Stimulated activated CD8-positive, alpha-beta memory T cell treated with anti-CD3 and anti-CD28 coated beads, Interleukin-12 subunit alpha, Interleukin-12 subunit beta, amount 100 ng/mL, for 4 hours (primary cell): ENCODE data around the gene TOM1L1.
"Not testable (repeated sequence)": the region's sequence is repeated elsewhere in the genome, so short reads cannot be mapped to it uniquely, and the experiment has no call there.

Experiments
- DNase-seq: peaks from one replicate; pipeline ENCODE4 v3.0.0-alpha.2; 2020; ENCODE audit warnings: low read depth

Gene TOM1L1, protein sequence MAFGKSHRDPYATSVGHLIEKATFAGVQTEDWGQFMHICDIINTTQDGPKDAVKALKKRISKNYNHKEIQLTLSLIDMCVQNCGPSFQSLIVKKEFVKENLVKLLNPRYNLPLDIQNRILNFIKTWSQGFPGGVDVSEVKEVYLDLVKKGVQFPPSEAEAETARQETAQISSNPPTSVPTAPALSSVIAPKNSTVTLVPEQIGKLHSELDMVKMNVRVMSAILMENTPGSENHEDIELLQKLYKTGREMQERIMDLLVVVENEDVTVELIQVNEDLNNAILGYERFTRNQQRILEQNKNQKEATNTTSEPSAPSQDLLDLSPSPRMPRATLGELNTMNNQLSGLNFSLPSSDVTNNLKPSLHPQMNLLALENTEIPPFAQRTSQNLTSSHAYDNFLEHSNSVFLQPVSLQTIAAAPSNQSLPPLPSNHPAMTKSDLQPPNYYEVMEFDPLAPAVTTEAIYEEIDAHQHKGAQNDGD

DNA sequence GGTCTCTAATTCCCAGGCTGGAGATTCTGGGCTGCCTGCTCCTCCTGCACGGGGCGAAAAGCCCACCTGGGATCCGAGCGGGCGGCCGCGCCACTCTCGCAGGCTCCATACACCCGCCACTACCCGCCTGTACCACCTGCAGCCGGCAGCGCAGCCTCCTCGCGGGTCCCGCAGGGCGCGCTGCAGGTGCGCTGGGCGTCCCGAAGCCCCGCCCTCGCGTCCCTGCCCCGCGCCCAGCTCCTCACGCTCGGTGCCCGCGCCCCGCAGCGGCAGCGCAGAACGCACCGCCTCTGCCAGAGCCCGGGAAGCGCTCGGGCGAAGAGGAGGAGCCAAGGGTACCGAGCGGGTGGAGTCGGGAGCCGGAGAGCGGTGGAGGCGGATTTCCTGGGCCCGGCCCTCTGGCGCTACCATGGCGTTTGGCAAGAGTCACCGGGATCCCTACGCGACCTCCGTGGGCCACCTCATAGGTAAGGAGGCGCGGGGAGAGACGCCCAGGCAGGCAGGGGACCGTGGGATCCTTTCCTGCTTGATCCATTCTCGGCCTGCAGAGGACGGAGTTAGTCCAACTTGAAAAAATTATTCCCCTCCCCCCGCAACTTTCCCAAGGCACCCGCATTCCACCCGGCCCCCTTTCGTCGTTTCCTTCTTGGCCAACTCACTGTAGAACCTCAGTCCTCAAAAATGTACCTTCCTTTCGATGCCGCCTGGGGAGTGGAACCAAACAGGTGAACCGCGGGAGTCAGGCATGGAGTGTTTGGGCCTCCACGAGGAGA is at the start of gene TOM1L1:
TSS of gene TOM1L1 (plus strand) at position 396 of the 773 bp plus-strand sequence. CDS start at position 410, 14 bp downstream.
- DNase-seq: no peak

DNA sequence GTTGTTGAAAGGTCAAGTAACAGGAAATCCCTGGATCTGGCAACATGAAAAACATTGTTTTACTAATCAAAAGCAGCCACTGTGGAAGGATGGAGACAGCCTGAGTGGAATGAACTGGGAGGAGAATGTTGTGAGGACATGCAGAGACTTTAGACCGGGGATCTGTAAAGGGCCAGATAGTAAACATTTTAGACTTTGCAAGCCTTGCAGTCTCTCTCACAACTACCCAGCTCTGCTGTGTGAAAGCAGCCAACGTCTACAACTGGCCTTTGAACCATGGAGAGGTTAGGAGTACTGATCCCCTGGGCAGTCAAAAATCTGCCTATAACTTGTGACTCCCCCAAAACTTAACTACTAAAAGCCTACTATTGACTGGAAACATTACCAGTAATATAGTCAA is 41.5 kb upstream of the TOM1L1 start:
- DNase-seq: no peak

DNA sequence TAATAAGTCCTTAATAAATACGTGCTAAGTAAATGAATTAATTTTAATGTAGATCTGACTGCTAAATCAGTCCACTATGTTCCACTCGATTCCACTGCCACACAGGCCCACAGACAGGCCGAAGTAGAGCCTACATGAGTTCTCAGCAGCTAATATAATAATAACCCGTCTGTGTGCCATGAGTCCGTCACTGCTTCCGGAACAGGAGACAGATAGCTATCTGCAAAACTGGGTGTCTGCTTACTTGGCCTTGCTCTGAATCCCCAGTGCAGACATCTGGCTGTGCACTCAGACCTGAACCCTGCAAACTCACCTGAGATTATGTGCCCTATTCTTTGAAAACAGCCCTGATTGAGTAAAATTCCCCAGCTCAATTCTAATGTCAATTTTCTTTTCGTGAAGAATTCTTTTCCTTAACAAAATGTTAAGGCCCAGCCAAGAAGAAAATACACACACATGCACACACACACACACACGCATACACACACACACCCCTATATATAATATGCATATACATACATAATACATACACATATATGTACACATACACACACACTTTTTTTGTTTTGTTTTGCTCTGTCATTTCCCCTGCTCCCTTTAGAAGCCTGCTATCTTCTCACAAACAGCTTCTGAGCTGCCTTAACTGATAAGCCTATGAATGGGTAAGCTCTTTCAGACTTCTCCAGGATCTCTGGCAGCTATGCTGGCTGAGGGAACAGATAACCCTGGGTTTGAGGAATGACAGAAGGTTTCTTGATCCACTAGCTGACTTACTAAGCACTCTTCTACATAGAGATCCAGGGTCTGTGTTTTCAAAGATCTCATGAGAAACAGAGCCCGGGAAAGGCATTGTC is 39.8 kb upstream of the TOM1L1 start:
- no peak for DNase-seq

DNA sequence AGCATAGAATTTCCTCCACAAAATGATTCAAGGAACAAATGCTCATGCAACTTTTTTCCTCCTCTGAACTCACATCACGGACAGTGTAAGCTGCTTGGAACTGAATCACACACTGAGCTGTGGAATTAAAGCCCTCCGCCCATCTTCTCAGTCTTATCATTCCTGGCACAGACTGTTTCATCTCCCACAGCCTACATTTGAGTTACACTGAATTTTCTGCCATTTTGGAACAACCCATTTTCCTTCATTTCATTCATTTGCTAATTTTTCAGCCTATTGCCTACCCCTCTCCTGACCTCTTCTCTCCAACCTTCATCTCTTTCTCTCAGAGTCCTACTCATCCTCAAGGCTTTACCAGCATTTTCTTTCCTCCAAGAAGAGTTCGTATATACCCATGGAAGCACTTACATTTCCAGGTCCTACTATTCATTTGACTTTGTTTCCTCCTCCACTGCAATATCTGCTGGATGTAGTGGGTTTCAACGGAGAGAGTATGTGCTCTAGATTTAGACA is 39.1 kb upstream of the TOM1L1 start:
- DNase-seq: no peak

DNA sequence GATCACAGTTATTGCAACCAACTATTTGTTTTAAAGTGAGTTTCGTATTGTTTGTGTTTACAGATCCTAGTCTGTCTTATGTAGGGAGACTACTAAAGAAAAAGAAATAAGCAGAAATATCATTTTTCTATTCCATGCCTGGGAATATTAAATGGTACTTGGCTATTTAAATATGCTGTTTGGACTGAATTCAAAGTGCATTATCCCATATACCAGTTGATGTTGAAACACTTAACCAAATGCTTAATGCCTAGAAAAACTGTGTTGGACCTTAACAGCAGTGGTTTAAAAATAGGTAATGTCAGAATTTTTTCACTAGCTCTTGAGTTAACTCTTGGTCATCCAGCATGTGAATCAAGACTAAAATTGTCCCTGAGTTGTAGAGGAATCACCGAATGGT is 37.5 kb upstream of the TOM1L1 start:
- DNase-seq: no peak

DNA sequence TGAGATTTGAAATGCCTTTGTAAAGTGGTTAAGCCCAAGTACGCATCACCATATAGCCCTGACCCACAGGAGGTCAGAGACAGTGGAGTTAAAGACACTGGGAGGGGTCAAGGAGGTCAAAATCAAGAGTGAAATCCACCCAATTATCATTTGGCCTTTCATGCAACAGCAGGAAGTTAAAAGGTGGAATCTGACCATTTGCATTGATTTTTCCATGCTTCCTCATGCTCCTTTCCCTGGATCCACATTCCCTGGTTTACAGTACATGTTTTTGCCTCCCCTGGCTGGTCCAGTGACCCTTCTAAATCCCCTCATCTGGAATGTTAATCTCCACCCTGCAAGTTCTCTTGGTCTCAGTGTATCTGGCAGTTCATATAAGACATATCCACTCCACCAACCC is 36.6 kb upstream of the TOM1L1 start:
- DNase-seq: no peak

DNA sequence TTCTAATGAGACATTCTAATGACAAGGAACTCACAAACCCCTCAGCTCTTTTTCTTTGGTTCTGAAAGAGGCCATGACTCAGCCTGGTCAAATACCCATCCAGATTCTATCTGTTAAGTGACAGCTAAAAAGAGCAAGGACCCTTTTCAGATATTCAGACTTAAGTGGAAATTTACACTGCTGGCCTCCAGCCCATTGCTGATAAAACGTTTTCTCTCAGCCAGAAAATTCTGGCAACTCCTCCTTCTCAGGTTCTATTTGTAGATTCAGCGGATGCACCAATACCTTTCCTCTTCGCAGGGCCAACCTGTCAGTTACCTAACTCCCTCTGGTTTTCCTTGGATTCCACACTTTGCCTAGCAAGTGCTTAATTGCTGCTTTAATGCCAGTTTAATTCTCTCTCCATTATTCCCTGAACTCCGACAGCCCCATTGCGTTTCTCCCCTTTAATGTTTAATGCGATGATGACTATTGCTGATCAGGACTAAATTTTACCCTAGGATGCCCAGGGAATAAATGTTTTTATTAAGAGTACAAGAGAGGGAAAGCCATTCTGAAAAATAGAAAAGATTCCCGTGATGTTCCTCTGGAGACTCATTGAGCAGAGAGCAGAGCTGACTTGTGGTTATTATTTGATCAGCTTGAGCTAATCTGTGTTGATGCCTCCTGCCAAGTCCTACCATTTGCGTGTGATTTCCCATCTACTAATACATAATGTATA is 35.9 kb upstream of the TOM1L1 start:
- DNase-seq: no peak

DNA sequence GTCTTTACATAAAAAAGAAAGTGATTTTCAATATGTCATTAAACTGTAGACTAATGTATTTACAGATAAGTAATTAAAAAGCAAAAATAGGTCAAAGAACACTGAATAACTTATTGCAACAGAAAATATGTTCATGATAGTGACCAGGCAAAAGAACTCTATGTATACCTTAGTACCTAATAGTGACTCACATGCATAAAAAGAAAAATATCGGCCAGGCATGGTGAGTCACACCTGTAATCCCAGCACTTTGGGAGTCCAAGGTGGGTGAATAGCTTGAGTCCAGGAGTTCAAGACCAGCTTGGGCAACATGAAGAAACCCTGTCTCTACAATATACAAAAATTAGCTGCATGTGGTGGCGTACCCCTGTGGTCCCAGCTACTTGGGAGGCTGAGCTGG is 33.0 kb upstream of the TOM1L1 start:
- DNase-seq: no peak

DNA sequence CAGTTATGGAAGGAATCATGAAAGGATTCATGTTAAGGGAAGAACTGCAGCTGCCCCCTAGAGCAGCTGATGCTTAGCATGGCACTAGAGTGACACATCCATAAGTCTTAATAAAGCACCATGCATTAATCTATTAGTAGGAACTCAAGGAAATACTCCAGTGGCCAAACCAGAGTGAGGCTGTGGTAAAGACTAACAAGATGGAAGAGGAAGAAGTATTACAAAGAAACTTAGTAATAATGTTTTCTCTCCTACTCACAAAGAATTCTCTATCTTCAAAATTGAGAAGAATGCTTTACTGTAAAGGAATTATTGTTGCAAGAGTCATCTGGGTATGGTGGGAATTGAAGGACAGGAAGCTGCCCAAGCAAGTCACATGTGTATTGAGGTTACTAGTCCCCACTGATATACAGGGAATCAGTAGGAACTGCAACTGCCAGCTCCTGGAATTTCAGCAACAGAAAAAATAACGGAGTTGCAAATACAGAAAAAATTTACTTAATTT is 29.9 kb upstream of the TOM1L1 start:
- DNase-seq: no peak

DNA sequence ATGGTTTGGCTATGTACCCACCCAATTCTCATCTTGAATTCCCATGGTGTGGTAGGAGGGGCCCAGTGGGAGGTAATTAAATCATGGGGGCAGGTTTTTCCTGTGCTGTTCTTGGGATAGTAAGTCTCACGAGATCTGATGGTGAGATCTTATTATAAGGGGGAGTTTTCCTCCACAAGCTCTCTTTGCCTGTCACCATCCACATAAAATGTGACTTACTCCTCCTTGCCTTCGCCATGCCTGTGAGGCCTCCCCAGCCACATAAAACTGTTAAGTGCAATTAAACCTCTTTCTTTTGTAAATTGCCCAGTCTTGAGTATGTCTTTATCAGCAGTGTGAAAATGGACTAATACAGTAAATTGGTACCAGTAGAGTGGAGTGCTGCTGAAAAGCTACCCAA is 24.7 kb upstream of the TOM1L1 start:
- not testable (repeated sequence) for DNase-seq

DNA sequence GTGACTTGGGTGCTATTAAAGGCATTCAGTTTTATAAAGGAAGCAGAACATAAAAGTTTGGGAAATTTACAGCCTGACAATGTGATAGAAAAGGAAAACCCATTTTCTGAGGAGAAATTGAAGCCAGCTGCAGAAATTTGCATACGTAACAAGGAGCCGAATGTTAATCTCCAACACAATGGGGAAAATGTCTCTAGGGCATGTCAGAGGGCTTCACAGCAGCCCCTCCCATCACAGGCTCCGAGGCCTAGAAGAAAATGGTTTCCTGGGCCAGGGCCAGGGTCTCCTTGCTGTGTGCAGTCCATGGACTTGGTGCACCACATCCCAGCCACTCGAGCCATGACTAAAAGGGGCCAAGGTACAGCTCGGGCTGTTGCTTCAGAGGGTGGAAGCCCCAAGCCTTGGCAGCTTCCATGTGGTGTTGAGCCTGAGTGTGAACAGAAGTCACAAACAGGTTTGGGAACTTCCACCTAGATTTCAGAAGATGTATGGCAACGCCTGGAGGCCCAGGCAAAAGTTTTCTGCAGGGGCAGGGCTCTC is 23.9 kb upstream of the TOM1L1 start:
- DNase-seq: no peak

DNA sequence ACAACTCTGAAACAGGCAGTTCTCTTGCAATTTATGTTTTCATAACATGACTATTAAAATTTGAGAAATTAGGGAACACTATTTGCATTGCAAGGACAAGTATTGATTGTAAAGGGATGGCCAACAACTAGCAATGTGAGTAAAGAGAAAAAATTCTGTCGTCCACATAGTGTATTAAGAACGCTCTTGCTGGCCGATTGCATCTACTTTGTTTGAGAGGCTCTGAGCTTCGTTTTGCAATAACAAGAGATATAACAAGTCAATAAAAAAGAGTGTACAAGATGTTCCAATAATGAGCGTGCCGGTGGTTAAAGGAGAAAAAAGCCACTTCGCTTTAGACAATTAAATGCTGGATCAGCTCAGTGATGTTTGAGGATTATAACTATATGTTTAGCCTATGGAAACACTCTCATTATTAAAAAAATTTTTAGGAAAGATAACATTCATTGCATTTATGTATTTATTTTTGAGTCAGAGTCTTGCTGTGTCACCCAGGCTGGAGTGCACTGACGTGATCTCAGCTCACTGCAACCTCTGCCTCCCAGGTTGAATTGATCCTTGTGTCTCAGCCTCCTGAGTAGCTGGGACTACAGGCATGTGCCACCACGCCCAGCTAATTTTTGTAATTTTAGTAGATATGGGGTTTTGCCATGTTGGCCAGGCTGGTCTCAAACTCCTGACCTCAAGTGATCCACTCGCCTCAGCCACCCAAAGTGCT is 19.2 kb upstream of the TOM1L1 start:
- no peak for DNase-seq

DNA sequence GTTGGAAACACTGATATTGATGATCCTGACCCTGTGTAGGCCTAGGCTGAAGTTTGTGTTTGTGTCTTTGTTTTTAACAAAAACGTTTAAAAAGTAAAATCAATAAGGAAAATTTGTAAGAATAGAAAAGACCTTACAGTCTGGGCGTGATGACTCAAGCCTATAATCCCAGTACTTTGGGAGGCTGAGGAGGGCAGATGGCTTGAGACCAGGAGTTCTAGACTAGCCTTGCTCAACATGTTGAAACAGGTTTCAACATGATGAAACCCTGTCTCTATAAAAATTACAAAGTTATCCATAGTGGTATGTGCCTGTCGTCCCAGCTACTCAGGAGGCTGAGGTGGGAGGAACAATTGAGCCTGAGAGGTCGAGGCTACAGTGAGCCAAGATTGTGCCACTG is 18.3 kb upstream of the TOM1L1 start:
- DNase-seq: no peak

DNA sequence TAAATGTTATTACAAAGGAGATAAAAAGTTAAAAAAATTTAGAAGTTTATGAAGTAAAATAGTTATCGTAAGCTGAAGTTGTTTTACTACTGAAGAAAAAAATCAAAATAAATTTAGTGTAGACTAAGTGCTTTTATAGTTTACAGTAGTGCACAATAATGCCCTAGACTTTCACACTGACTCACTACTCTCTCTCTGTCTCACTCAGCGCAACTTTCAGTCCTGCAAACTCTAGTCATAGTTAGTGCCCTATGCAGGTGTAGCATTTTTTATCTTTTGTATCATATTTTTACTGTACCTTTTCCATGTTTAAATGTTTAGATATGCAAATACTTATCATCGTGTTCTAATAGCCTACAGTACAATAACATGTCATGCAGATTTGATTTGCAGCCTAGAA is 17.7 kb upstream of the TOM1L1 start:
- DNase-seq: no peak

DNA sequence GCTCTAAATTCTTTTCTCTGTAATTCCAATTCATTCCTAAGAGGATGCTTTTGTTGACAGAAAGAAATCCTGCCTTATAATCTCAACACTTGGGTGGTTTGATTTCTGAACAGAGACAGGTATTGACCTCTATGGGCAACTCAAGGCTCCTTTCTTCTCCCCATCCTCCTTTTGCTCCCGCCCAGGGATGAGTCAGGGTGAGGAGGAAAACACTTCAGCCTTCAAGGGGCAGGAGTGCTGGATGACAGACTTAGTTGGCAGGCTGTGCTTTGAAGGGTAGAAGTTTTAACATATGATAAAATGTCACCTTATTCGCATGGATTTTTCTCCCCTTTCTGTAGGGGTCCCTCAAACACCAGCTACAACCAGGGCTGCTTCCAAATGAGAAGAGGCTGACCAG is 16.7 kb upstream of the TOM1L1 start:
- no peak for DNase-seq

DNA sequence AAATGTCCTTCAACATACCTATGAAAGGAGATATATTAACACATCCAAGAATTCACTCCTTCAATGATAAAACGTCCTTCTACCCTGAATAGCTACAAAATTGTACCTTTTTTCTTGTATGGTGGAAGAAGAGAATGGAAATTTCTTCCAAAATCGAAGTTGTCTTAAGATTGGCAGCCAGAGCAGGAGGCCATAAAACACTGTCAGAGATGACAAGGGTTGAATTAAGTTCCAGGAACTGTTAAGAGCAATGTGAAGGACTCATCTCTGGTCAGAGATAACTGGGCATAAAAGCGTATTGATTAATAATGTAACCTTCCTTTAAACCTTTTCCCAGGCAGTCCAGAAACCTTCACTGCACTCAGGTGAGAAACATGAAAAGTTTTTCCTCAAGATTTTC is 12.9 kb upstream of the TOM1L1 start:
- no peak for DNase-seq

DNA sequence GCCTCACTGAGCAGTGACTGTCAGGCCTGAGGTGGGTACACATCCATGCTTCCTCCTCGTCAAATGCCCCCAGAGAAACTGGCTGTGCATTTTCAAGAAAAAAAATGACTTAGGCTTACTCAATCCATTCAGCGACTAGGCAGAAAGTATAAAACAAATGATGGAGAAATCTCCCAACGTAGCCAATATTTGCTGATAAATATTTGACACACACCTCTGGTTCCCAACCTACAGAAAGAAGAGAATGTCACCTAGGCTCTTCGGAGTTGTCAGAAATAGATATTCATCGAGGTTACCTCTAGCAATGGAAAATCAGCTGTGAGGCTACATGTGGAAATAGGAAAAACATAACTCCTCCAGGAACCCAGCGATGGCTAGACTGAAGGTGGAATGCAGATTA is 12.4 kb upstream of the TOM1L1 start:
- no peak for DNase-seq

DNA sequence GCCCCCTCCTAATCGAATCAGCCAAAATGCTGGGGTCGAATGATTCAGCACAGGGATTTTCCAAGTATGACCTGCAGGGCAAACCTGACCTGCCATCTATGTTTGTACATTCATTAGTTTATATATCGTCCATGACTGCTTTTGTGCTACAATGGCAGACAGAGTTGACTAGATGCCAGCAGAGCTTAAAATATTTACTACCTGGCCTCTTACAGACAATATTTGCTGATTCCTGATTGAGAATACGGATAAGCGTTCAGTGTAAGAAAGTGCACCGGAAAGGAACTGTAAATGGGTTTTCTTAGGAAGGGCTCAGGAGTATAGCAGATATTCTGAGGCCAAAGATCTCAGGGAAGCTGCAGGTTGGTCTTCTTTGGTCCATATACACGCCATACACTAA is 11.7 kb upstream of the TOM1L1 start:
- DNase-seq: no peak

DNA sequence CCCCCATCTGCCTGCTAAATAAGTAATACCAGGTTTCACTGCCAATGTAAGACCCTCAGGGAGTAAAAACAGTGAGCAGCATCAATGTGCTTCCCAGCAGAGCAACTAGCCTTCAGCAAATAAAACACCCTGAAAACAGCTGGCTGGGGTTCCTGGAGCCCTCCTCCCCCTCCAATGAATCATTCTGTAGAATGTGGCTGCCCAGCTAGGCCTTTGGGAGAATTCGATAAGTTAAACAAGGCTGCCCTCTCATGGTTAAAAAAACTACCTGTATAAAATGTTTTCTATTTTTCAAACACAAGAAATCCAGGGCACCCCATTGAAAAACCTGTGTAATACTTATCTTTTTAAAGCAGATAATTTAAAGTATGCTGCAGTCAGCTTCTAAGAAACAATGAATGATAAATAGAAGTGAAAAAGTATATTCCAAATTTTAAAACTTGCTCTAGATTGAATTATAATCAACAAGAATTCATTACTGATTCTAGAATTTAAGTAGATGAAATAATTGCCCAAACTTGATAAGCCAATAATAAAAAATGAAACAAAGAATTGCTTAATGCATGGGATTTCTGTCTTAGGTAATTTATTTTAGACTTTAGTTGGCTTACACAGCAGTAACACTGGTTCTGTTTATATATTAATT is 9.4 kb upstream of the TOM1L1 start:
- no peak for DNase-seq

DNA sequence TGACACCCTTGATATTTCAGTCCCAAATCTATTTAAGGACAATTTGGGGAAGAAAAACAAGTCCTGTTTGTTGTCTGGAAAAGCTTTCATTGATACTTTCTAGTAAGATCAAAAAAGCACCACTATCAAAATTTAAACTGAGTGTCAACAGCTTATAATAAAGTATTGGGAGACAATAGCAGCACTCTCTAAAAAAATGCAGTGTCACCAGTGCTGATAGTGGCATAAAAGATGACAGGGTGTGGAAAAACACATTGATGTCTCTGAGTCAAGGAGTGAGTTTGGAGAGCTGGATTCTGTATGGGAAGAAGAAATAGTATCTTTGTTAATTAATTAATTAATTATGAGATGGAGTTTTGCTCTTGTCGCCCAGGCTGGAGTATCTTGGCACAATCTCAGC is 8.3 kb upstream of the TOM1L1 start:
- no peak for DNase-seq
